HEK293 (cell line): Measurements from ENCODE around the gene DPH5.
"Not testable (repeated sequence)": the region's sequence is repeated elsewhere in the genome, so short reads cannot be mapped to it uniquely, and the experiment has no call there.

Experiments used
- KLF1 ChIP-seq: fragments of 450-650 bp; formaldehyde crosslinking; IDR thresholded peaks from 2 replicates; pipeline ENCODE4 v1.5.1; 2016; ENCODE audit warnings: missing biosample characterization, missing genetic modification characterization
- MYNN ChIP-seq: fragments of 450-650 bp; formaldehyde crosslinking; IDR thresholded peaks from 2 replicates; pipeline ENCODE4 v1.5.1; 2016; ENCODE audit warnings: missing biosample characterization, missing genetic modification characterization, borderline replicate concordance
- SCRT1 ChIP-seq: fragments of 450-650 bp; formaldehyde crosslinking; IDR thresholded peaks from 2 replicates; pipeline ENCODE4 v1.5.1; 2016; ENCODE audit warnings: missing biosample characterization, missing genetic modification characterization, borderline replicate concordance
- ZNF138 ChIP-seq: fragments of 450-650 bp; formaldehyde crosslinking; IDR thresholded peaks from 2 replicates; pipeline ENCODE4 v1.5.1; 2016; ENCODE audit warnings: missing biosample characterization, missing genetic modification characterization, borderline replicate concordance
- ZNF423 ChIP-seq: fragments of 450-650 bp; formaldehyde crosslinking; IDR thresholded peaks from 2 replicates; pipeline ENCODE4 v1.5.1; 2016; ENCODE audit warnings: missing biosample characterization, missing genetic modification characterization
- ZNF707 ChIP-seq: fragments of 450-650 bp; formaldehyde crosslinking; IDR thresholded peaks from 2 replicates; pipeline ENCODE4 v1.5.1; 2016; ENCODE audit warnings: missing biosample characterization, missing genetic modification characterization
- TF ChIP-seq, protein P1 (sequence below): fragments of 450-650 bp; formaldehyde crosslinking; IDR thresholded peaks from 2 replicates; pipeline ENCODE4 v1.5.1; 2016; ENCODE audit warnings: missing biosample characterization, missing genetic modification characterization
- TF ChIP-seq, protein P2 (sequence below): fragments of 450-650 bp; formaldehyde crosslinking; conservative IDR thresholded peaks from 2 replicates; pipeline ENCODE4 v1.5.1; 2016; ENCODE audit warnings: low read depth, missing biosample characterization, missing genetic modification characterization
- TF ChIP-seq, protein P3 (sequence below): fragments of 450-650 bp; IDR thresholded peaks from 2 replicates; pipeline ENCODE4 v1.5.1; 2018; ENCODE audit warnings: missing biosample characterization, missing genetic modification characterization
- TF ChIP-seq, protein P4 (sequence below): fragments of 450-650 bp; formaldehyde crosslinking; IDR thresholded peaks from 2 replicates; pipeline ENCODE4 v1.5.1; 2016; ENCODE audit warnings: missing biosample characterization, missing genetic modification characterization
- TF ChIP-seq, protein P5 (sequence below): fragments of 450-650 bp; formaldehyde crosslinking; IDR thresholded peaks from 2 replicates; pipeline ENCODE4 v1.5.1; 2016; ENCODE audit warnings: missing biosample characterization, missing genetic modification characterization

DNA sequence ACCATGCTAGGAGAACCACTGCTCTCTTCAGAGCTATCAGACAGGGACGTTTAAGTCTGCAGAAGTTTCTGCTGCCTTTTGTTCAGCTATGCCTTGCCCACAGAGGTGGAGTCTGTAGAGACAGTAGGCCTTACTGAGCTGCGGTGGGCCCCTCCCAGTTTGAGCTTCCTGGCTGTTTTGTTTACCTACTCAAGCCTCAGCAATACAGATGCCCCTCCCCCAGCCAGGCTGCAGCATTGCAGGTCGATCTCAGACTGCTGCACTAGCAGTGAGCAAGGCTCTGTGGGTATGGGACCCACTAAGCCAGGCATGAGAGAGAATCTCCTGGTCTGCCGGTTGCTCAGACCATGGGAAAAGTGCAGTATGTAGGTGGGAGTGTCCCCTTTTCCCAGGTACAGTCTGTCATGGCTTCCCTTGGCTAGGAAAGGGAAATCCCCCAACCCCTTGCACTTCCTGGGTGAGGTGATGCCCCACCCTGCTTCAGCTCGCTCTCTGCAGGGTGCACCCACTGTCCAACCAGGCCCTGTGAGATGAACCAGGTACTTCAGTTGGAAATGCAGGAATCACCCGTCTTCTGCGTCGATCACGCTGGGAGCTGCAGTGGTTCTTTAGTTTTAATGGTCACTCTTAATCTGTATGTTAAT lies 75.9 kb downstream of the DPH5 start:
- TF ChIP-seq ZNF423 (tag by site-specific recombination); KLF1 (tag by site-specific recombination); MYNN (tag by site-specific recombination); ZNF707 (tag by site-specific recombination); SCRT1 (tag by site-specific recombination); ZNF138: not testable (repeated sequence)
- TF ChIP-seq, protein P1, sequence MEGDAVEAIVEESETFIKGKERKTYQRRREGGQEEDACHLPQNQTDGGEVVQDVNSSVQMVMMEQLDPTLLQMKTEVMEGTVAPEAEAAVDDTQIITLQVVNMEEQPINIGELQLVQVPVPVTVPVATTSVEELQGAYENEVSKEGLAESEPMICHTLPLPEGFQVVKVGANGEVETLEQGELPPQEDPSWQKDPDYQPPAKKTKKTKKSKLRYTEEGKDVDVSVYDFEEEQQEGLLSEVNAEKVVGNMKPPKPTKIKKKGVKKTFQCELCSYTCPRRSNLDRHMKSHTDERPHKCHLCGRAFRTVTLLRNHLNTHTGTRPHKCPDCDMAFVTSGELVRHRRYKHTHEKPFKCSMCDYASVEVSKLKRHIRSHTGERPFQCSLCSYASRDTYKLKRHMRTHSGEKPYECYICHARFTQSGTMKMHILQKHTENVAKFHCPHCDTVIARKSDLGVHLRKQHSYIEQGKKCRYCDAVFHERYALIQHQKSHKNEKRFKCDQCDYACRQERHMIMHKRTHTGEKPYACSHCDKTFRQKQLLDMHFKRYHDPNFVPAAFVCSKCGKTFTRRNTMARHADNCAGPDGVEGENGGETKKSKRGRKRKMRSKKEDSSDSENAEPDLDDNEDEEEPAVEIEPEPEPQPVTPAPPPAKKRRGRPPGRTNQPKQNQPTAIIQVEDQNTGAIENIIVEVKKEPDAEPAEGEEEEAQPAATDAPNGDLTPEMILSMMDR (tag by site-specific recombination), result not testable (repeated sequence)
- TF ChIP-seq, protein P2, sequence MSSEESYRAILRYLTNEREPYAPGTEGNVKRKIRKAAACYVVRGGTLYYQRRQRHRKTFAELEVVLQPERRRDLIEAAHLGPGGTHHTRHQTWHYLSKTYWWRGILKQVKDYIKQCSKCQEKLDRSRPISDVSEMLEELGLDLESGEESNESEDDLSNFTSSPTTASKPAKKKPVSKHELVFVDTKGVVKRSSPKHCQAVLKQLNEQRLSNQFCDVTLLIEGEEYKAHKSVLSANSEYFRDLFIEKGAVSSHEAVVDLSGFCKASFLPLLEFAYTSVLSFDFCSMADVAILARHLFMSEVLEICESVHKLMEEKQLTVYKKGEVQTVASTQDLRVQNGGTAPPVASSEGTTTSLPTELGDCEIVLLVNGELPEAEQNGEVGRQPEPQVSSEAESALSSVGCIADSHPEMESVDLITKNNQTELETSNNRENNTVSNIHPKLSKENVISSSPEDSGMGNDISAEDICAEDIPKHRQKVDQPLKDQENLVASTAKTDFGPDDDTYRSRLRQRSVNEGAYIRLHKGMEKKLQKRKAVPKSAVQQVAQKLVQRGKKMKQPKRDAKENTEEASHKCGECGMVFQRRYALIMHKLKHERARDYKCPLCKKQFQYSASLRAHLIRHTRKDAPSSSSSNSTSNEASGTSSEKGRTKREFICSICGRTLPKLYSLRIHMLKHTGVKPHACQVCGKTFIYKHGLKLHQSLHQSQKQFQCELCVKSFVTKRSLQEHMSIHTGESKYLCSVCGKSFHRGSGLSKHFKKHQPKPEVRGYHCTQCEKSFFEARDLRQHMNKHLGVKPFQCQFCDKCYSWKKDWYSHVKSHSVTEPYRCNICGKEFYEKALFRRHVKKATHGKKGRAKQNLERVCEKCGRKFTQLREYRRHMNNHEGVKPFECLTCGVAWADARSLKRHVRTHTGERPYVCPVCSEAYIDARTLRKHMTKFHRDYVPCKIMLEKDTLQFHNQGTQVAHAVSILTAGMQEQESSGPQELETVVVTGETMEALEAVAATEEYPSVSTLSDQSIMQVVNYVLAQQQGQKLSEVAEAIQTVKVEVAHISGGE (tag by site-specific recombination), result not testable (repeated sequence)
- TF ChIP-seq, protein P3, sequence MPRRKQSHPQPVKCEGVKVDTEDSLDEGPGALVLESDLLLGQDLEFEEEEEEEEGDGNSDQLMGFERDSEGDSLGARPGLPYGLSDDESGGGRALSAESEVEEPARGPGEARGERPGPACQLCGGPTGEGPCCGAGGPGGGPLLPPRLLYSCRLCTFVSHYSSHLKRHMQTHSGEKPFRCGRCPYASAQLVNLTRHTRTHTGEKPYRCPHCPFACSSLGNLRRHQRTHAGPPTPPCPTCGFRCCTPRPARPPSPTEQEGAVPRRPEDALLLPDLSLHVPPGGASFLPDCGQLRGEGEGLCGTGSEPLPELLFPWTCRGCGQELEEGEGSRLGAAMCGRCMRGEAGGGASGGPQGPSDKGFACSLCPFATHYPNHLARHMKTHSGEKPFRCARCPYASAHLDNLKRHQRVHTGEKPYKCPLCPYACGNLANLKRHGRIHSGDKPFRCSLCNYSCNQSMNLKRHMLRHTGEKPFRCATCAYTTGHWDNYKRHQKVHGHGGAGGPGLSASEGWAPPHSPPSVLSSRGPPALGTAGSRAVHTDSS (tag by site-specific recombination), result not testable (repeated sequence)
- TF ChIP-seq, protein P4, sequence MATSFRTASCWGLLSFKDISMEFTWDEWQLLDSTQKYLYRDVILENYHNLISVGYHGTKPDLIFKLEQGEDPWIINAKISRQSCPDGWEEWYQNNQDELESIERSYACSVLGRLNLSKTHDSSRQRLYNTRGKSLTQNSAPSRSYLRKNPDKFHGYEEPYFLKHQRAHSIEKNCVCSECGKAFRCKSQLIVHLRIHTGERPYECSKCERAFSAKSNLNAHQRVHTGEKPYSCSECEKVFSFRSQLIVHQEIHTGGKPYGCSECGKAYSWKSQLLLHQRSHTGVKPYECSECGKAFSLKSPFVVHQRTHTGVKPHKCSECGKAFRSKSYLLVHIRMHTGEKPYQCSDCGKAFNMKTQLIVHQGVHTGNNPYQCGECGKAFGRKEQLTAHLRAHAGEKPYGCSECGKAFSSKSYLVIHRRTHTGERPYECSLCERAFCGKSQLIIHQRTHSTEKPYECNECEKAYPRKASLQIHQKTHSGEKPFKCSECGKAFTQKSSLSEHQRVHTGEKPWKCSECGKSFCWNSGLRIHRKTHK (tag by site-specific recombination), result not testable (repeated sequence)
- TF ChIP-seq, protein P5, sequence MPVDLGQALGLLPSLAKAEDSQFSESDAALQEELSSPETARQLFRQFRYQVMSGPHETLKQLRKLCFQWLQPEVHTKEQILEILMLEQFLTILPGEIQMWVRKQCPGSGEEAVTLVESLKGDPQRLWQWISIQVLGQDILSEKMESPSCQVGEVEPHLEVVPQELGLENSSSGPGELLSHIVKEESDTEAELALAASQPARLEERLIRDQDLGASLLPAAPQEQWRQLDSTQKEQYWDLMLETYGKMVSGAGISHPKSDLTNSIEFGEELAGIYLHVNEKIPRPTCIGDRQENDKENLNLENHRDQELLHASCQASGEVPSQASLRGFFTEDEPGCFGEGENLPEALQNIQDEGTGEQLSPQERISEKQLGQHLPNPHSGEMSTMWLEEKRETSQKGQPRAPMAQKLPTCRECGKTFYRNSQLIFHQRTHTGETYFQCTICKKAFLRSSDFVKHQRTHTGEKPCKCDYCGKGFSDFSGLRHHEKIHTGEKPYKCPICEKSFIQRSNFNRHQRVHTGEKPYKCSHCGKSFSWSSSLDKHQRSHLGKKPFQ (tag by site-specific recombination), result not testable (repeated sequence)
